Liver (tissue), 9 donors: ENCODE results near the gene CLIC6. TPM values are rescaled to one million over a fixed set of nuclear protein-coding genes. Genes with fewer than 3 reads are reported as not detected.

Experiments
- DNase-seq: peaks from one replicate; pipeline ENCODE4 v3.0.0-alpha.2; 2017; ENCODE audit warnings: low spot score
- H3K27ac ChIP-seq, 2 donors: one replicate each; pipeline ENCODE4 v1.7.0; 2013; ENCODE audit warnings: inconsistent platforms in 2 of 2, low read length in 2 of 2, control low read depth in 1 of 2, low read depth in 1 of 2, mild to moderate bottlenecking in 1 of 2
- H3K27me3 ChIP-seq, 4 donors: one replicate each; pipeline versions ENCODE4 v1.6.1 to v1.7.0; 2013; ENCODE audit warnings: low read length in 3 of 4, inconsistent platforms in 1 of 4, mild to moderate bottlenecking in 1 of 4, moderate library complexity in 1 of 4; ENCODE audit not compliant: control insufficient read depth in 4 of 4, insufficient read depth in 4 of 4
- H3K36me3 ChIP-seq, 4 donors: one replicate each; pipeline versions ENCODE4 v1.6.1 to v1.7.0; 2013; ENCODE audit warnings: low read length in 3 of 4, mild to moderate bottlenecking in 3 of 4, low read depth in 1 of 4, moderate library complexity in 1 of 4; ENCODE audit not compliant: control insufficient read depth in 4 of 4, insufficient read depth in 3 of 4
- H3K4me1 ChIP-seq, 4 donors: one replicate each; pipeline versions ENCODE4 v1.6.1 to v1.7.0; 2013; ENCODE audit warnings: low read length in 3 of 4, mild to moderate bottlenecking in 3 of 4, moderate library complexity in 1 of 4; ENCODE audit not compliant: control insufficient read depth in 4 of 4, insufficient read depth in 4 of 4
- H3K4me3 ChIP-seq, 3 donors: one replicate each; pipeline versions ENCODE4 v1.6.1 to v1.7.0; 2013; ENCODE audit warnings: low read length in 3 of 3, control low read depth in 1 of 3, low read depth in 1 of 3, mild to moderate bottlenecking in 1 of 3
- H3K9ac ChIP-seq, 2 donors: one replicate each; pipeline ENCODE4 v1.7.0; 2013; ENCODE audit warnings: low read length in 2 of 2, mild to moderate bottlenecking in 2 of 2, moderate library complexity in 2 of 2, control low read depth in 1 of 2, low read depth in 1 of 2
- H3K9me3 ChIP-seq, 4 donors: one replicate each; pipeline versions ENCODE4 v1.6.1 to v1.7.0; 2013; ENCODE audit warnings: low read length in 3 of 4; ENCODE audit not compliant: control insufficient read depth in 4 of 4
- ATF3 ChIP-seq: IDR thresholded peaks from 2 replicates; pipeline ENCODE4 v1.6.1; 2016; ENCODE audit warnings: antibody characterized with exemption
- EGR1 ChIP-seq, 2 donors: IDR thresholded peaks; 2 replicates each; pipeline ENCODE4 v1.6.1; 2016 to 2018; ENCODE audit warnings: antibody characterized with exemption in 2 of 2, low read depth in 2 of 2
- FOXA1 ChIP-seq: IDR thresholded peaks from 2 replicates; pipeline ENCODE4 v1.6.1; 2016; ENCODE audit warnings: antibody characterized with exemption
- FOXA2 ChIP-seq: IDR thresholded peaks from 2 replicates; pipeline ENCODE4 v1.6.1; 2016; ENCODE audit warnings: antibody characterized with exemption
- GABPA ChIP-seq, 2 donors: IDR thresholded peaks in 1 of 2; conservative IDR thresholded peaks in 1 of 2; 2 replicates each; pipeline ENCODE4 v1.6.1; 2016; ENCODE audit warnings: antibody characterized with exemption in 2 of 2, mild to moderate bottlenecking in 1 of 2, moderate library complexity in 1 of 2
- HNF4A ChIP-seq, 2 donors: conservative IDR thresholded peaks; 2 replicates each; pipeline ENCODE4 v1.6.1; 2016; ENCODE audit warnings: antibody characterized with exemption in 2 of 2, mild to moderate bottlenecking in 2 of 2
- HNF4G ChIP-seq: IDR thresholded peaks from 2 replicates; pipeline ENCODE4 v1.6.1; 2016; ENCODE audit warnings: antibody characterized with exemption
- JUND ChIP-seq, 2 donors: IDR thresholded peaks; 2 replicates each; pipeline ENCODE4 v1.6.1; 2016; ENCODE audit warnings: antibody characterized with exemption in 2 of 2
- MAX ChIP-seq: IDR thresholded peaks from 2 replicates; pipeline ENCODE4 v1.6.1; 2016; ENCODE audit warnings: antibody characterized with exemption
- NR2F2 ChIP-seq: IDR thresholded peaks from 2 replicates; pipeline ENCODE4 v1.6.1; 2016; ENCODE audit warnings: antibody characterized with exemption
- RAD21 ChIP-seq, 2 donors: IDR thresholded peaks; 2 replicates each; pipeline ENCODE4 v1.6.1; 2016; ENCODE audit warnings: antibody characterized with exemption in 2 of 2, mild to moderate bottlenecking in 2 of 2
- RXRA ChIP-seq, 2 donors: IDR thresholded peaks; 2 replicates each; pipeline ENCODE4 v1.6.1; 2017 to 2018; ENCODE audit warnings: antibody characterized with exemption in 2 of 2, mild to moderate bottlenecking in 1 of 2
- SP1 ChIP-seq: IDR thresholded peaks from 2 replicates; pipeline ENCODE4 v1.6.1; 2018; ENCODE audit warnings: antibody characterized with exemption, mild to moderate bottlenecking
- TAF1 ChIP-seq: conservative IDR thresholded peaks from 2 replicates; pipeline ENCODE4 v1.6.1; 2016; ENCODE audit warnings: antibody characterized with exemption, mild to moderate bottlenecking
- YY1 ChIP-seq: IDR thresholded peaks from 2 replicates; pipeline ENCODE4 v1.6.1; 2016; ENCODE audit warnings: antibody characterized with exemption, mild to moderate bottlenecking
- WGBS: extraction: QIAGEN DNeasy Blood & Tissue Kit; methylation state at CpG from one replicate; pipeline ENCODE4 v1.1.7; 2013; 5-methylcytosine and 5-hydroxymethylcytosine counted together
- polyA plus RNA-seq, 2 donors: library from polyadenylated mRNA; stranded (reverse) in 1 of 2; unstranded in 1 of 2; fragments of 200-250 nt in 1 of 2; fragments of >200 nt in 1 of 2; fragmentation: Nextera tagmentation in 1 of 2; extraction: Ambion mirVana in 1 of 2; gene quantifications; one replicate each; pipeline versions ENCODE4 v1.2.1 to v1.2.3, GENCODE V29; 2013 to 2015
- total RNA-seq, 2 donors: library from RNA; depleted of rRNA; stranded (reverse); fragments of >200 nt; gene quantifications; one replicate each; pipeline ENCODE4 v1.2.3, GENCODE V29; 2014
- TF ChIP-seq, protein P1 (sequence below): fragments of 150-350 bp; IDR thresholded peaks from 2 replicates; pipeline ENCODE4 v1.5.1; 2017; ENCODE audit warnings: improper control_type of control experiment, low read depth, low read length; ENCODE audit not compliant: missing input control
- TF ChIP-seq, protein P2 (sequence below): IDR thresholded peaks from 2 replicates; pipeline ENCODE4 v1.6.1; 2016; ENCODE audit warnings: antibody characterized with exemption
- donor health status: healthy.
- donor health status: healthy.
- donor health status: healthy.
- donor health status: healthy.
- donor health status: healthy.

Gene CLIC6
- total and polyA plus RNA-seq, 4 donors: 0.05 to 0.59 (median 0.23) TPM

DNA sequence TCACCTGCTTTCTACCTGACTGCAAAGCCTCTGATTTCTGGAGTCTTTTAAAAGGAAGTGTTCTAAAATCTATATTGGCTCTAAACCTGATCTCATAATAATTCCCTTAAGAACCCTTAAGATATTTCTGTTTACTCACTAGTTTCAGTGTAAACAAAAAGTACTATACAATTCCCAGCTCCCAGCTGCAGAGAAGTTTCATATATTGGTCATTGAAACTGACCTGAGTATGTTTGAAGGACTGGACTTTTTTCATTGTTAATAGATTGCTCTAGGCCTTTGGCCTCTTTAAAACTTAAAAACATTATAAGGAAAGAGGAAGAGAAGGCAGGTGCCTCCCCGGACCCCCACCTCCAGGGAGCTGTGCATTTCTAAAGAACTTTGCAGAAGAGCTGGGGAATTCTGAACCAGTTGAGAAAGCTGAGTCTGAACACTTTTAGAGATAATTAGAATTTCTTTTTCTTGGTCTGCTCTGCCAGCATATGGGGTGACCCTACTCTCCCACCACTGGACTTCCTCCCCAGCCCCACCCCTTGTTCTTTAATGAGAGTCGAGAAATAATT is 23.7 kb downstream of the CLIC6 start:
- Histone ChIP-seq H3K4me1 (peaks cover 0 to 8% (median 3%) of the 10 kb centered on the region in 4 donors), H3K27ac (no peak overlapping the region), H3K9me3 (no peaks in the 10 kb centered on the region), H3K36me3 (no peaks in the 10 kb centered on the region), H3K9ac (no peak overlapping the region), H3K27me3 (peaks cover 0 to 13% (median 0%) of the 10 kb centered on the region in 4 donors), H3K4me3 (no peak overlapping the region)
- TF ChIP-seq YY1: no peak
- TF ChIP-seq HNF4G: no peak
- TF ChIP-seq EGR1 (IDR thresholded peaks at IDR 0.05; ENCODE audit: low read depth in 2 of 2): no peak
- no peak for TF ChIP-seq ATF3
- TF ChIP-seq, protein P1, sequence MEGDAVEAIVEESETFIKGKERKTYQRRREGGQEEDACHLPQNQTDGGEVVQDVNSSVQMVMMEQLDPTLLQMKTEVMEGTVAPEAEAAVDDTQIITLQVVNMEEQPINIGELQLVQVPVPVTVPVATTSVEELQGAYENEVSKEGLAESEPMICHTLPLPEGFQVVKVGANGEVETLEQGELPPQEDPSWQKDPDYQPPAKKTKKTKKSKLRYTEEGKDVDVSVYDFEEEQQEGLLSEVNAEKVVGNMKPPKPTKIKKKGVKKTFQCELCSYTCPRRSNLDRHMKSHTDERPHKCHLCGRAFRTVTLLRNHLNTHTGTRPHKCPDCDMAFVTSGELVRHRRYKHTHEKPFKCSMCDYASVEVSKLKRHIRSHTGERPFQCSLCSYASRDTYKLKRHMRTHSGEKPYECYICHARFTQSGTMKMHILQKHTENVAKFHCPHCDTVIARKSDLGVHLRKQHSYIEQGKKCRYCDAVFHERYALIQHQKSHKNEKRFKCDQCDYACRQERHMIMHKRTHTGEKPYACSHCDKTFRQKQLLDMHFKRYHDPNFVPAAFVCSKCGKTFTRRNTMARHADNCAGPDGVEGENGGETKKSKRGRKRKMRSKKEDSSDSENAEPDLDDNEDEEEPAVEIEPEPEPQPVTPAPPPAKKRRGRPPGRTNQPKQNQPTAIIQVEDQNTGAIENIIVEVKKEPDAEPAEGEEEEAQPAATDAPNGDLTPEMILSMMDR: no peak
- TF ChIP-seq MAX: no peak
- TF ChIP-seq JUND (IDR thresholded peaks at IDR 0.05): no peak
- TF ChIP-seq TAF1: no peak
- TF ChIP-seq SP1: no peak
- TF ChIP-seq, protein P2, sequence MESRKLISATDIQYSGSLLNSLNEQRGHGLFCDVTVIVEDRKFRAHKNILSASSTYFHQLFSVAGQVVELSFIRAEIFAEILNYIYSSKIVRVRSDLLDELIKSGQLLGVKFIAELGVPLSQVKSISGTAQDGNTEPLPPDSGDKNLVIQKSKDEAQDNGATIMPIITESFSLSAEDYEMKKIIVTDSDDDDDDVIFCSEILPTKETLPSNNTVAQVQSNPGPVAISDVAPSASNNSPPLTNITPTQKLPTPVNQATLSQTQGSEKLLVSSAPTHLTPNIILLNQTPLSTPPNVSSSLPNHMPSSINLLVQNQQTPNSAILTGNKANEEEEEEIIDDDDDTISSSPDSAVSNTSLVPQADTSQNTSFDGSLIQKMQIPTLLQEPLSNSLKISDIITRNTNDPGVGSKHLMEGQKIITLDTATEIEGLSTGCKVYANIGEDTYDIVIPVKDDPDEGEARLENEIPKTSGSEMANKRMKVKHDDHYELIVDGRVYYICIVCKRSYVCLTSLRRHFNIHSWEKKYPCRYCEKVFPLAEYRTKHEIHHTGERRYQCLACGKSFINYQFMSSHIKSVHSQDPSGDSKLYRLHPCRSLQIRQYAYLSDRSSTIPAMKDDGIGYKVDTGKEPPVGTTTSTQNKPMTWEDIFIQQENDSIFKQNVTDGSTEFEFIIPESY: no peak
- TF ChIP-seq FOXA1: no peak
- TF ChIP-seq RAD21 (IDR thresholded peaks at IDR 0.05): no peak
- no peak for TF ChIP-seq RXRA (IDR thresholded peaks at IDR 0.05)
- no peak for TF ChIP-seq GABPA (IDR thresholded peaks at IDR 0.05 in 1 of 2, conservative IDR thresholded peaks at IDR 0.05 in 1 of 2)
- TF ChIP-seq HNF4A (conservative IDR thresholded peaks at IDR 0.05): no peak
- TF ChIP-seq NR2F2: no peak
- TF ChIP-seq FOXA2: no peak
- 66% methylated on average over 2 of the region's 2 CpGs for WGBS
- DNase-seq: no peak

GRCh38 chr21:34693192-34693810 is 24.5 kb downstream of the CLIC6 start:
- H3K27me3 ChIP-seq: peaks cover 0 to 13% (median 0%) of the 10 kb centered on the region in 4 donors
- no peak overlapping the region for H3K27ac ChIP-seq
- no peak overlapping the region for H3K4me3 ChIP-seq
- no peaks in the 10 kb centered on the region for H3K9me3 ChIP-seq
- H3K4me1 ChIP-seq: peaks cover 0 to 7% (median 3%) of the 10 kb centered on the region in 4 donors
- H3K9ac ChIP-seq: no peak overlapping the region
- no peaks in the 10 kb centered on the region for H3K36me3 ChIP-seq
- no peak for DNase-seq
- TF ChIP-seq GABPA (IDR thresholded peaks at IDR 0.05 in 1 of 2, conservative IDR thresholded peaks at IDR 0.05 in 1 of 2) (no peak), SP1 (no peak), JUND (IDR thresholded peaks at IDR 0.05) (no peak), RAD21 (IDR thresholded peaks at IDR 0.05) (peak; percentile 85 to 86), RXRA (IDR thresholded peaks at IDR 0.05) (no peak)
- TF ChIP-seq, protein P1: peak; percentile 81
- WGBS: 55% methylated on average over 6 of the region's 6 CpGs
